Activated CD8-positive, alpha-beta memory T cell treated with anti-CD3 and anti-CD28 coated beads for 36 hours (primary cell): Measurements from ENCODE around the gene TNIK. TPM values are rescaled to one million over a fixed set of nuclear protein-coding genes. Genes with fewer than 3 reads are reported as not detected.

ENCODE experiments used
- CTCF ChIA-PET: fragments of 350-600 bp; sonication (Branson Sonifier 250); formaldehyde crosslinking; loops from one replicate; lab custom pipeline; 2021; ENCODE audit warnings: antibody characterized with exemption; lab: Charles Lee
- POLR2A ChIA-PET: fragments of 350-600 bp; sonication (Branson Sonifier 250); formaldehyde crosslinking; loops from one replicate; lab custom pipeline; 2021; ENCODE audit warnings: antibody characterized with exemption; lab: Charles Lee
- total RNA-seq, 2 experiments: library from RNA; stranded (reverse); gene quantifications; one replicate each; pipeline ENCODE4 v1.2.3, GENCODE V29; 2021

TNIK gene
- total RNA-seq, 2 experiments from 2014 or later = 15.4 to 17.8 TPM

- ChIA-PET POLR2A (no interaction called here), CTCF (no interaction called here)
Observed at GRCh38 chr3:171044835-171045793, 415.1 kb downstream of the TNIK start.

- ChIA-PET POLR2A (no interaction called here), CTCF (no interaction called here)
Observed at GRCh38 chr3:171044384-171044783, 415.8 kb downstream of the TNIK start.

GRCh38 chr3:171039674-171040073, 420.5 kb downstream of the TNIK start:
- POLR2A ChIA-PET = no interaction called here

GRCh38 chr3:171038342-171038741, 421.9 kb downstream of the TNIK start:
- ChIA-PET POLR2A (no interaction called here), CTCF (no interaction called here)

More at GRCh38 chr3:171039674-171040073, 420.5 kb downstream of the TNIK start:
- CTCF ChIA-PET = no interaction called here

GRCh38 chr3:171028779-171029232, 431.4 kb downstream of the TNIK start:
- POLR2A ChIA-PET = no interaction called here
- CTCF ChIA-PET = no interaction called here

- ChIA-PET CTCF (no interaction called here), POLR2A (no interaction called here)
Observed at GRCh38 chr3:171028025-171028778, 432.0 kb downstream of the TNIK start.

- ChIA-PET POLR2A (no interaction called here), CTCF (no interaction called here)
Observed at GRCh38 chr3:171026597-171027293, 433.5 kb downstream of the TNIK start, which contains the start of gene SLC2A2. Gene SLC2A2, minus strand, starts transcription at chr3:171026720. Its CDS starts 50 bp downstream, at chr3:171026670.

GRCh38 chr3:171023566-171023965, 436.6 kb downstream of the TNIK start:
- CTCF ChIA-PET = no interaction called here
- POLR2A ChIA-PET = no interaction called here

- CTCF ChIA-PET = no interaction called here
- POLR2A ChIA-PET = no interaction called here
Observed at GRCh38 chr3:171021377-171021776, 438.8 kb downstream of the TNIK start.

- POLR2A ChIA-PET = no interaction called here
- CTCF ChIA-PET = no interaction called here
Observed at GRCh38 chr3:171018156-171018935, 441.9 kb downstream of the TNIK start.

- ChIA-PET POLR2A (no interaction called here), CTCF (no interaction called here)
Observed at GRCh38 chr3:171013822-171014748, 446.1 kb downstream of the TNIK start.

GRCh38 chr3:171011873-171012336, 448.3 kb downstream of the TNIK start:
- CTCF ChIA-PET = no interaction called here
- POLR2A ChIA-PET = no interaction called here
